GM13976 (cell line): Measurements from ENCODE around the gene SUSD4.

Experiments
- DNase-seq: peaks from one replicate; pipeline ENCODE4 v3.0.0; 2012; ENCODE audit warnings: low spot score
- CTCF ChIP-seq: IDR thresholded peaks from 2 replicates; pipeline ENCODE4 v1.5.1; 2012; ENCODE audit warnings: borderline replicate concordance, mild to moderate bottlenecking; ENCODE audit not compliant: insufficient read depth; ENCODE audit errors: extremely low read depth, missing control alignments, control extremely low read depth
- in situ Hi-C: fragments of 300-500 bp; cut with MboI; formaldehyde crosslinking; loops from one replicate; pipeline ENCODE4 v1.12.0; 2022; ENCODE audit warnings: low sequenced_read_pairs, mixed read lengths, inconsistent platforms; ENCODE audit not compliant: unreplicated experiment

SUSD4 gene

GRCh38 chr1:223177681-223178080, 186.3 kb downstream of the SUSD4 start:
- no peak for DNase-seq
- no peak for TF ChIP-seq CTCF
- in situ Hi-C loops, result no loop called here

- in situ Hi-C loops, result no loop called here
- no peak for TF ChIP-seq CTCF
- no peak for DNase-seq
These were observed 187.5 kb downstream of the SUSD4 start for GRCh38 chr1:223176437-223176836.

- TF ChIP-seq CTCF, result no peak
- no peak for DNase-seq
- in situ Hi-C loops, result no loop called here
These were observed 188.3 kb downstream of the SUSD4 start for GRCh38 chr1:223175633-223176032.

- DNase-seq, result no peak
- TF ChIP-seq CTCF, result no peak
- in situ Hi-C loops, result no loop called here
These were observed 188.9 kb downstream of the SUSD4 start for GRCh38 chr1:223175032-223175431.
